Choroid plexus epithelial cell (primary cell): ENCODE data around the gene JMJD1C.
"Not testable (repeated sequence)": the region's sequence is repeated elsewhere in the genome, so short reads cannot be mapped to it uniquely, and the experiment has no call there.

Experiments used
- DNase-seq: peaks from one replicate; pipeline ENCODE4 v3.0.0-alpha.2; 2010; ENCODE audit warnings: low read depth
- H3K4me3 ChIP-seq: 2 replicates; pipeline ENCODE4 v1.5.1; 2011; ENCODE audit warnings: low read depth, mild to moderate bottlenecking, control low read depth, low read length, moderate library complexity
- CTCF ChIP-seq: conservative IDR thresholded peaks from 2 replicates; pipeline ENCODE4 v1.5.1; 2011; ENCODE audit warnings: low read depth, mild to moderate bottlenecking, control low read depth, inconsistent platforms, low read length, moderate library complexity

JMJD1C gene

GRCh38 chr10:63286340-63286739 lies 179.4 kb downstream of the JMJD1C start:
- H3K4me3 ChIP-seq, result no peak overlapping the region
- DNase-seq, result peak; percentile 84
- TF ChIP-seq CTCF, result no peak

- DNase-seq, H3K4me3 ChIP-seq: not testable (repeated sequence)
Observed at GRCh38 chr10:63283901-63284300, 181.9 kb downstream of the JMJD1C start.

GRCh38 chr10:63283093-63283492 lies 182.7 kb downstream of the JMJD1C start:
- DNase-seq, result no peak
- TF ChIP-seq CTCF, result no peak
- no peak overlapping the region for H3K4me3 ChIP-seq

- H3K4me3 ChIP-seq, result no peak overlapping the region
- DNase-seq, result peak; percentile 42
- TF ChIP-seq CTCF, result no peak
Observed at GRCh38 chr10:63281967-63282366, 183.8 kb downstream of the JMJD1C start.

- DNase-seq, result no peak
- no peak for TF ChIP-seq CTCF
- no peak overlapping the region for H3K4me3 ChIP-seq
Observed at GRCh38 chr10:63280386-63280785, 185.4 kb downstream of the JMJD1C start.

- TF ChIP-seq CTCF, result no peak
- no peak for DNase-seq
- no peak overlapping the region for H3K4me3 ChIP-seq
Observed at GRCh38 chr10:63275094-63275493, 190.7 kb downstream of the JMJD1C start.

GRCh38 chr10:63273577-63273976 lies 192.2 kb downstream of the JMJD1C start:
- no peak overlapping the region for H3K4me3 ChIP-seq
- no peak for TF ChIP-seq CTCF
- peak; percentile 36 for DNase-seq
